ENCODE data around the gene CHAC1.
"Not testable (repeated sequence)": the region's sequence is repeated elsewhere in the genome, so short reads cannot be mapped to it uniquely, and the experiment has no call there.

Gene CHAC1

GRCh38 chr15:40958723-40959122 is 5.5 kb downstream of the CHAC1 start:
- DNase-seq: no peak

GRCh38 chr15:40959331-40960141 is 6.3 kb downstream of the CHAC1 start:
- DNase-seq: no peak

GRCh38 chr15:40960151-40960885 is 7.0 kb downstream of the CHAC1 start:
- DNase-seq: no peak

GRCh38 chr15:40960925-40961324 is 7.7 kb downstream of the CHAC1 start:
- no peak for DNase-seq

GRCh38 chr15:40961740-40962139 is 8.5 kb downstream of the CHAC1 start:
- not testable (repeated sequence) for DNase-seq

- DNase-seq: not testable (repeated sequence)
These were observed 9.0 kb downstream of the CHAC1 start for GRCh38 chr15:40962317-40962716.

GRCh38 chr15:40963201-40963600 is 9.9 kb downstream of the CHAC1 start:
- DNase-seq: no peak

- no peak for DNase-seq
These were observed 10.7 kb downstream of the CHAC1 start for GRCh38 chr15:40964006-40964405.

- DNase-seq: no peak
These were observed 11.4 kb downstream of the CHAC1 start for GRCh38 chr15:40964634-40965033.

GRCh38 chr15:40968290-40969085 is 15.2 kb downstream of the CHAC1 start:
- DNase-seq: no peak

- no peak for DNase-seq
These were observed 16.1 kb downstream of the CHAC1 start for GRCh38 chr15:40969363-40969762.

GRCh38 chr15:40974879-40975278 is 21.6 kb downstream of the CHAC1 start:
- DNase-seq: no peak

- DNase-seq: no peak
These were observed 23.5 kb downstream of the CHAC1 start for GRCh38 chr15:40976819-40977218.

GRCh38 chr15:40978141-40978540 is 24.9 kb downstream of the CHAC1 start:
- DNase-seq: no peak

GRCh38 chr15:40978562-40978961 is 25.3 kb downstream of the CHAC1 start:
- DNase-seq: no peak

GRCh38 chr15:40981186-40981585 is 27.9 kb downstream of the CHAC1 start:
- DNase-seq: no peak

GRCh38 chr15:40982855-40983254 is 29.6 kb downstream of the CHAC1 start:
- DNase-seq: no peak

- no peak for DNase-seq
These were observed 31.1 kb downstream of the CHAC1 start for GRCh38 chr15:40984406-40984805.

GRCh38 chr15:40984964-40985363 is 31.7 kb downstream of the CHAC1 start:
- no peak for DNase-seq

GRCh38 chr15:40985541-40986330 is 32.5 kb downstream of the CHAC1 start:
- DNase-seq: no peak

GRCh38 chr15:40986820-40987219 is 33.5 kb downstream of the CHAC1 start:
- no peak for DNase-seq

- DNase-seq: no peak
These were observed 34.9 kb downstream of the CHAC1 start for GRCh38 chr15:40988156-40988555.

GRCh38 chr15:40990080-40990479 is 36.8 kb downstream of the CHAC1 start:
- no peak for DNase-seq

Data from CD4-positive, alpha-beta T cell treated with Interleukin-4 for 1 hour (primary cell).